Activated naive CD4-positive, alpha-beta T cell treated with Interleukin-2 at 50 U/mL for 16 hours (primary cell): Measurements from ENCODE around the gene SYVN1.
"Not testable (repeated sequence)": the region's sequence is repeated elsewhere in the genome, so short reads cannot be mapped to it uniquely, and the experiment has no call there.

Source experiments
- DNase-seq: peaks from one replicate; pipeline ENCODE4 v3.0.0-alpha.2; 2020

Gene SYVN1

GRCh38 chr11:65150509-65151299, 16.4 kb upstream of the SYVN1 start:
- no peak for DNase-seq

- DNase-seq = not testable (repeated sequence)
Measured at GRCh38 chr11:65150131-65150508, 15.8 kb upstream of the SYVN1 start.

DNA sequence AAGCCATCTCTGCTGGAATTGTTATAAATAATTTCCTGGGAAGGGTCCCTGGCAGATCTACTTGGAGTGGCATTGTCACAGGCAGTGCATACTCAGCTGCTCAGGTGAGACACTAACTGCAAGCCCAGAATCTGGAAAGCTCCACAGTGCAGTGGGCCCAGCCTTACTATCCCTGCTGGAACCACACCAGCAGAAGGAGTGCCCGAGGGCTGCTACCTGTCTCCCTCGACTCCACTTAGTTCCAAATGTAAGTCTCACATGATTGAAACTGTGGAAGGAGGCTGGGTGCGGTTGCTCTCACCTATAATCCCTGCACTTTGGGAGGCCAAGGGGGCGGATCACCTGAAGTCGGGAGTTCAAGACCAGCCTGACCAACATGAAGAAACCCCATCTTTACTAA, 14.3 kb upstream of the SYVN1 start:
- DNase-seq = no peak

DNA sequence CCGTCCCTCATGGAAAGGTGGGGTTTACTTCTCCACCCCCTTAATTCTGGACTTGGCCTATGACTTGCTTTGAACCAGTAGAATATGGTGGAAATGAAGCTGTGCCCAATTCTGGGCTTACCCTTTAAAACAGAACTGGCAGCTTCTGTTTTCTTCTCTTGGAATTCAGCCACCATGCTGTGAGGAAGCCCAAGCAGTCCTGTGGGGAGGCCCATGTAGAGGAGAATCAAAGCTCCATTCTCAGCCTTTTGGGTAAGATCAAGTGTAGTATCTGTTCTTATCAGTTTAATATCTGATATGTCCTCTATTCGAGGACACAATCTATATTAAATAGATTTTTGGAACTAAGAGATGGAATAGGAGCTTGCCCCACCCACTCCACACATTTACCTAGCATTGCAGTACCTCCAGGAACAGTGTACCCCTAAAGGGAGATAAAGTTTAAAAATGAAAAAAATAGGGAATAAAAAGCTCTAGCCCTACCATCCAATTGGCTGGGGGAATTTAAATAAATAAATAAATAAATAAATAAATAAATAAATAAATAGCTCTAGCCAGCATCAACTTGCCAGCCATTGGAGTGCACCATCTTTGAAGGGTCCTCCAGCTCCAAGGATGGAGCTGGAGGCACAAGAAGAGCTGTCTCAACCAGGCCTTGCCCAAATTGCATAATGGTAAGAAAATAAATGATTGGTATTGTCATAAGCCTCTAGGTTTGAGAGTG, 13.2 kb upstream of the SYVN1 start:
- no peak for DNase-seq

- DNase-seq = no peak
Measured at GRCh38 chr11:65141896-65142494, 7.7 kb upstream of the SYVN1 start.

- DNase-seq = no peak
Measured at GRCh38 chr11:65136515-65137096, 2.3 kb upstream of the SYVN1 start.

- no peak for DNase-seq
Measured at GRCh38 chr11:65135633-65136145, 1.4 kb upstream of the SYVN1 start.

GRCh38 chr11:65134952-65135632, 773 bp upstream of the SYVN1 start:
- peak; percentile 84 for DNase-seq

DNA sequence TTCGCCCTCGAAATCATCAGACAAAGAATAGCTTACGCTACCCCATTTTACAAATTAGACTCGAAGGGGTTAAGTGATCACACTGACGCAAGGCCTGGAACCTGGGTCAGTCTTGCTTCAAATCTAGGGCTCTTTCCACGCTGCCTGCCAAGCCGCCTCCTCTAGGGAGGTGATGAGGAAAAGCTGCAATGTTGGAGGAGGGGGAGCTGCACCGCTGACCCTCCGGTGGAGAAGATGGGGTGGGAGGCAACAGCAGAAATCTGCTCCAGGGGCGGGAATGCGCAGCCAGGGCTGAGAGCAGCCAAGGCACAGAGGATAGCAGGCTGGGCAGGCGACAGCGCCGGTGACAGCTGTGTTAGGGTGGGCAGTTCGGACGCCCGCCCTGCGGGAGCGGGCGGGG, 595 bp downstream of the SYVN1 start:
- no peak for DNase-seq

- DNase-seq = peak; percentile 65
Measured at GRCh38 chr11:65132988-65133700, 1.2 kb downstream of the SYVN1 start.

DNA sequence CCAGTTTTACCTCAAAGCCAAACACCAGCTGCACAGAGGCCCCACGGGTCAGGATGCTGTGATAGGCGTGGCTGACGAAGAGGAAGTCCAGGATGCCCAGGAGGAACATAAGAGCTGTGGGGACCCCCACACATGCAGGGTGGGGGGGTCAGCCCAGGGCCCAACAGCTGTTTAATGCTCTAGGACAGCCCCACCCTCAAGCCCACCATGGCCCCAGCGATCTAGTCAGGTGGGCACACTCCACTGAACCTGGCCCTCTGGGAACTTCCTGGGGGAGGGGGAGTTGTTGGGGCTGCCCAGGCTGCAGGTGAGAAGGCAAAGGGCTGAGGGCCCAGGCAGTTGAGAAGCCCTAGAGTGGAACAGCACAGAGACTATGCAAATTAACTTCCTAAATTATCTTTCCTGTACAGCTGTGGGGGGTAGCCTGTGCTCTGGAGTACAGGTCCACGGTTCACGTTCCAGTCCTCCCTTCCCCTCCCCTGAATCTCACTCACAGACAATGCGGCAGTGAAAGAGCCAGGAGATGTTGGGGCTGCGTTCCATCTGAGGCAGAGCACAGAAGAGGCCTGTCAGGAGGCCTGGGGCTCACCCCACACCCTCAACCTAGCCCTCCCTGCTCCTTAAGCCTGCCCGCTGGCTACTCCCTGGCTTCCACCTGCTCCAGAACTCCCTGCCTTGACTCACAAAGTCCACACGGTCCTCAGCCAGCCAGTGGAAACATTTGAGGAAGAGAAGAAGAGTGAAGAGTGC, 1.9 kb downstream of the SYVN1 start:
- no peak for DNase-seq

- no peak for DNase-seq
Measured at GRCh38 chr11:65131895-65132237, 2.5 kb downstream of the SYVN1 start.

DNA sequence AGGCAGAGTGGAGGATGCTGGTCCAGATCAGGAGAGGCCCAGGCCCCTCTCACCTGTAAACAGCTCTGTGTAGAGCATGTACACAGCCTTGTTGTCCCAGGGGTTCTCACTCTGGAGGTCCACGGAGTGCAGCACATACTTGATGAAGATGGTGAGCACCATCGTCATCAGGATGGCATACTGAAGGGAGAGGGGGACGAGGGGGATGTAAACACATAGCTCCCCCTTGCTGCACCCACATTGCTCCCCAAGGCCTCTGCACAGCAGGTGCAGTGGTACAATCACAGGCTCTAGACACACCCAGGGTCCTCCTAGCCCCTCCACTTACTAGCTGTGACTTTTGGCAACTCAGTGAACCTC, 2.9 kb downstream of the SYVN1 start:
- no peak for DNase-seq

GRCh38 chr11:65130631-65131416, 3.5 kb downstream of the SYVN1 start:
- DNase-seq = no peak

DNA sequence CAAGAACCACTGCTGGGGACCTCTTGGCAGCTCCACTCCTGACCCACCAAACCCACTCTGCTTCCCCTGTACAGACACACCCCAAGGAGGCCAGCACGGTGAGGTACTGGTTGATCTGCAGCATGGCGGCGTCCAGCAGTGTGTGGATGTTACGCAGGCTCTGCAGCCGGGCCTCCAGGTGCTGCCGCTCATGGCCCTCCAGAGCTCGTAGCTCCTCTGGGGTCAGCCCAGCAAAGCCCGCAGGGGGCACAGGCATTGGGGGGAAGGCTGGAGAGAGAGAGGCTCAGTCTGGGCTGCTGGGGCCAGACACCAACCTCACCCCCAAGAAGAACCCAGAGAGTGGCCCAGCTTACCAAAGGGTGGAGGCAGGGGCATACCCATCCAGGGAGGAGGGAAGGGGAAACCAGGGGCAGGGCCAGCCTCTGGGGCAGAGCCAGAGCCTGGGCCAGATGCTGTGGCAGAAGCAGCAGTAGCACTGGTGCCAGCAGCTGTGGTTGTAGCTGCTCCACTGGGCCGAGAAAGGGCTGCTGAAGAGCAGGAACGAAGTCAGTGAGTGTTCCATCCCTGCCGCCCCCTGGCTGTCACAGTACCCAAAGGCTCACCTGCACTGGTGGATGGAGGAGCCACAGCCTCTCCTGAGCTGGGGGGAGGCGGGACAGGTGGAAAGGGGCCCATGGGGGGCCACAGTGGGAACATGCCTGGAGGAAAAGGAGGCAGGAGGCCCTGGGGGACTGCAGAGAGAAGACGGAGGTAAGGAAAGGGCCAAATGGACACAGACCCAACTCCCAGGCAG, 4.5 kb downstream of the SYVN1 start:
- no peak for DNase-seq

GRCh38 chr11:65128182-65129145, 5.9 kb downstream of the SYVN1 start:
- DNase-seq = no peak

DNA sequence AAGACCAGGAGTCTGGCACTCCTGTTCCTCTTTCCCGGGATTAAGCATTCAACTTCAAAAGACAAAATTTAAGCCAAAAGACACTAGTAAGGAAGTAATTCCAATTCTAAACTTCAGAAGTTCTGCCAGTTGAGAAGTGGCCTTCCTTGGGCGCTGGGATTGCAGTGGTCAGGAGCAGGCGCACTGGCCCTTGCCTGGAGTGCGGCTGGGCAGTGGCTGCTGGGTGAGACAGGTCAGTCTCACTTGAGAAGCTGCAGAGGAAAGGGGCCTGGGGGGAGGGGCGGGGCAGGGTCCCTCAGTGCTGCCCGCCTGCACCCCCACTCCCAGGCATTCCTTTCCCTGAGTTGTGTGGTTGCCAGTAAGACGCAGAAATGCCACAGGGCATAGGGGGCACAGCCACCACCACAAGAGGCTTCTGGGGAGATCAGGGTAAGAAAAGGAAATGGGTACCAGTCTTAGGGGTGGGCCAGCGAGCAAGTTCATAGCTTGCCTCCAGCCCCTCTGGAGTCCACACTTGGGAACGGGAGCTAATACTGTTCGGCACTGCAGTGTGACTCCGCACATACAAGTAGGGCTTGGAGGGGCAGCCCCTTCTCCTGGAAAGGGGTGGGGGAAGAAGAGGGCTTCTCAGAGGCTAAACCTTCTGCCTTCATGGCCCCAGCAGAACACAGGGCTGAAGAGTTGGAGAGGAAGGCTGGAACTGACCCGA, 6.7 kb downstream of the SYVN1 start:
- no peak for DNase-seq
